Uterus (tissue), 4 donors: Measurements from ENCODE around the gene ERVMER34-1. TPM values are rescaled to one million over a fixed set of nuclear protein-coding genes. Genes with fewer than 3 reads are reported as not detected.

ENCODE experiments used
- DNase-seq, 2 donors: peaks; one replicate each; pipeline ENCODE4 v3.0.0-alpha.2; 2019 to 2020
- H3K27ac ChIP-seq, 2 donors: fragments of 200-600 bp; sonication (generic); 1 replicate in 1 of 2; 2 replicates in 1 of 2; pipeline ENCODE4 v1.5.1; 2016 to 2018
- H3K27me3 ChIP-seq, 2 donors: fragments of 200-600 bp; sonication (generic); one replicate each; pipeline ENCODE4 v1.5.1; 2018 to 2019; ENCODE audit warnings: control low read depth in 1 of 2
- H3K36me3 ChIP-seq, 2 donors: fragments of 200-600 bp; sonication (generic); one replicate each; pipeline ENCODE4 v1.5.1; 2019; ENCODE audit warnings: control low read depth in 1 of 2
- H3K4me1 ChIP-seq, 2 donors: fragments of 200-600 bp; sonication (generic); one replicate each; pipeline ENCODE4 v1.5.1; 2018 to 2019; ENCODE audit warnings: control low read depth in 1 of 2
- H3K4me3 ChIP-seq, 2 donors: fragments of 200-600 bp; sonication (generic); 1 replicate in 1 of 2; 2 replicates in 1 of 2; pipeline ENCODE4 v1.5.1; 2018 to 2019; ENCODE audit warnings: mild to moderate bottlenecking in 1 of 2
- H3K9me3 ChIP-seq, 2 donors: fragments of 200-600 bp; sonication (generic); one replicate each; pipeline ENCODE4 v1.5.1; 2019; ENCODE audit warnings: control low read depth in 1 of 2
- POLR2A ChIP-seq, 2 donors: fragments of 450-650 bp; IDR thresholded peaks; one replicate each; pipeline ENCODE4 v1.6.1; 2016; ENCODE audit warnings: antibody characterized with exemption in 2 of 2, mild to moderate bottlenecking in 1 of 2, moderate library complexity in 1 of 2
- intact Hi-C: fragments of 100-400 bp; cut with DNase I; formaldehyde crosslinking; loops from one replicate; pipeline ENCODE4 v1.15.1; 2023; ENCODE audit warnings: low total_unique reads
- total RNA-seq, 4 donors: library from RNA; depleted of rRNA in 3 of 4; stranded (reverse); fragments of >200 nt in 3 of 4; gene quantifications; one replicate each; pipeline versions ENCODE4 v1.1.0 to v1.2.4, GENCODE V29; 2014 to 2023
- TF ChIP-seq, protein P1 (sequence below), 4 experiments: fragments of 200-600 bp in 2 of 4; fragments of 450-650 bp in 2 of 4; sonication (generic) in 2 of 4; IDR thresholded peaks; one replicate each; pipeline ENCODE4 v1.5.1; 2016 to 2019; ENCODE audit warnings: antibody characterized with exemption in 4 of 4, mild to moderate bottlenecking in 2 of 4, moderate library complexity in 1 of 4
- donor health status: DM: yes; HTN: yes; CAD: no.

The ERVMER34-1 gene
- total RNA-seq, 4 donors from 2014 or later, result 0.26 to 3.0 (median 1.2) TPM; not detected in 1

- Histone ChIP-seq H3K27ac (peak overlapping the region; percentile 89 to 95), H3K4me1 (no peaks in the 10 kb centered on the region), H3K36me3 (no peaks in the 10 kb centered on the region), H3K27me3 (no peaks in the 10 kb centered on the region), H3K9me3 (no peaks in the 10 kb centered on the region), H3K4me3 (peak overlapping the region; percentile 79 to 97)
- intact Hi-C loops, result loop anchor here (10.0 kb wide), 1 partner anchor 143 kb away; the partner anchor contains the start of gene RASL11B
- TF ChIP-seq POLR2A (IDR thresholded peaks at IDR 0.05), result peak; percentile 27 to 63
- TF ChIP-seq, protein P1, sequence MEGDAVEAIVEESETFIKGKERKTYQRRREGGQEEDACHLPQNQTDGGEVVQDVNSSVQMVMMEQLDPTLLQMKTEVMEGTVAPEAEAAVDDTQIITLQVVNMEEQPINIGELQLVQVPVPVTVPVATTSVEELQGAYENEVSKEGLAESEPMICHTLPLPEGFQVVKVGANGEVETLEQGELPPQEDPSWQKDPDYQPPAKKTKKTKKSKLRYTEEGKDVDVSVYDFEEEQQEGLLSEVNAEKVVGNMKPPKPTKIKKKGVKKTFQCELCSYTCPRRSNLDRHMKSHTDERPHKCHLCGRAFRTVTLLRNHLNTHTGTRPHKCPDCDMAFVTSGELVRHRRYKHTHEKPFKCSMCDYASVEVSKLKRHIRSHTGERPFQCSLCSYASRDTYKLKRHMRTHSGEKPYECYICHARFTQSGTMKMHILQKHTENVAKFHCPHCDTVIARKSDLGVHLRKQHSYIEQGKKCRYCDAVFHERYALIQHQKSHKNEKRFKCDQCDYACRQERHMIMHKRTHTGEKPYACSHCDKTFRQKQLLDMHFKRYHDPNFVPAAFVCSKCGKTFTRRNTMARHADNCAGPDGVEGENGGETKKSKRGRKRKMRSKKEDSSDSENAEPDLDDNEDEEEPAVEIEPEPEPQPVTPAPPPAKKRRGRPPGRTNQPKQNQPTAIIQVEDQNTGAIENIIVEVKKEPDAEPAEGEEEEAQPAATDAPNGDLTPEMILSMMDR (IDR thresholded peaks at IDR 0.05), result peak in 1 of 4 experiments; percentile 19
- peak; percentile 91 to 95 for DNase-seq
Measured at GRCh38 chr4:52721968-52722815, 29.0 kb downstream of the ERVMER34-1 start.

DNA sequence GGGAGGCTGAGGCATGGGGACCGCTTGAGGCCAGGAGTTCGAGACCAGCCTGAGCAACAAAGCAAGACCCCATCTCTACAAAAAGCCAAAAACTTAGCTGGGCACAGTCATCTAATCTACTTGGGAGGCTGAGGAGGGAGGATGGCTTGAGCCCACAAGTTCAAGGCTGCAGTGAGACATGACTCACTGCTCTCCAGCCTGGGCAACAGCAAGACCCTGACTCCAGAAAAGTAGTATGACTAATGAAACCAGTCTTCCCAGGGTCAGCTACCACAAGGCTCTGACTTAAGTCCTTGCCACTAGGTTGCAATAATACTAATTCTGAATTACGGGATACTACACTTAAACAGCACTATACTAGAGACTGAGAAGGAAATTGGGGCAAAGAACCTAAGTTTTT lies 33.1 kb downstream of the ERVMER34-1 start:
- Histone ChIP-seq H3K4me3 (no peak overlapping the region), H3K4me1 (peaks cover 10 to 16% of the 10 kb centered on the region in 2 donors), H3K27ac (no peak overlapping the region), H3K27me3 (no peaks in the 10 kb centered on the region), H3K9me3 (no peaks in the 10 kb centered on the region), H3K36me3 (no peaks in the 10 kb centered on the region)
- TF ChIP-seq POLR2A (IDR thresholded peaks at IDR 0.05), result no peak
- TF ChIP-seq, protein P1 (IDR thresholded peaks at IDR 0.05), result no peak
- DNase-seq, result no peak
- intact Hi-C loops, result no loop called here

- Histone ChIP-seq H3K4me1 (peaks cover 10 to 16% of the 10 kb centered on the region in 2 donors), H3K4me3 (no peak overlapping the region), H3K9me3 (no peaks in the 10 kb centered on the region), H3K36me3 (no peaks in the 10 kb centered on the region), H3K27me3 (no peaks in the 10 kb centered on the region), H3K27ac (no peak overlapping the region)
- TF ChIP-seq POLR2A (IDR thresholded peaks at IDR 0.05), result no peak
- TF ChIP-seq, protein P1 (IDR thresholded peaks at IDR 0.05), result no peak
- DNase-seq, result no peak
- intact Hi-C loops, result no loop called here
Measured at GRCh38 chr4:52716364-52717151, 34.7 kb downstream of the ERVMER34-1 start.

- H3K27ac ChIP-seq, result no peak overlapping the region
- intact Hi-C loops, result no loop called here
- TF ChIP-seq POLR2A (IDR thresholded peaks at IDR 0.05), result no peak
- TF ChIP-seq, protein P1 (IDR thresholded peaks at IDR 0.05), result no peak
Measured at GRCh38 chr4:52715914-52716313, 35.3 kb downstream of the ERVMER34-1 start.

More at GRCh38 chr4:52715914-52716313, 35.3 kb downstream of the ERVMER34-1 start:
- Histone ChIP-seq H3K9me3 (no peaks in the 10 kb centered on the region), H3K4me1 (peaks cover 10 to 16% of the 10 kb centered on the region in 2 donors), H3K27me3 (no peaks in the 10 kb centered on the region), H3K36me3 (no peaks in the 10 kb centered on the region), H3K4me3 (no peak overlapping the region)
- no peak for DNase-seq
